GM12801 (cell line): ENCODE data around the gene KIF17.

Source experiments
- TF ChIP-seq, protein P1 (sequence below): IDR thresholded peaks from one replicate; pipeline ENCODE4 v1.5.1; 2011; ENCODE audit warnings: control low read depth; ENCODE audit not compliant: insufficient read length; ENCODE audit errors: extremely low read depth

The KIF17 gene

DNA sequence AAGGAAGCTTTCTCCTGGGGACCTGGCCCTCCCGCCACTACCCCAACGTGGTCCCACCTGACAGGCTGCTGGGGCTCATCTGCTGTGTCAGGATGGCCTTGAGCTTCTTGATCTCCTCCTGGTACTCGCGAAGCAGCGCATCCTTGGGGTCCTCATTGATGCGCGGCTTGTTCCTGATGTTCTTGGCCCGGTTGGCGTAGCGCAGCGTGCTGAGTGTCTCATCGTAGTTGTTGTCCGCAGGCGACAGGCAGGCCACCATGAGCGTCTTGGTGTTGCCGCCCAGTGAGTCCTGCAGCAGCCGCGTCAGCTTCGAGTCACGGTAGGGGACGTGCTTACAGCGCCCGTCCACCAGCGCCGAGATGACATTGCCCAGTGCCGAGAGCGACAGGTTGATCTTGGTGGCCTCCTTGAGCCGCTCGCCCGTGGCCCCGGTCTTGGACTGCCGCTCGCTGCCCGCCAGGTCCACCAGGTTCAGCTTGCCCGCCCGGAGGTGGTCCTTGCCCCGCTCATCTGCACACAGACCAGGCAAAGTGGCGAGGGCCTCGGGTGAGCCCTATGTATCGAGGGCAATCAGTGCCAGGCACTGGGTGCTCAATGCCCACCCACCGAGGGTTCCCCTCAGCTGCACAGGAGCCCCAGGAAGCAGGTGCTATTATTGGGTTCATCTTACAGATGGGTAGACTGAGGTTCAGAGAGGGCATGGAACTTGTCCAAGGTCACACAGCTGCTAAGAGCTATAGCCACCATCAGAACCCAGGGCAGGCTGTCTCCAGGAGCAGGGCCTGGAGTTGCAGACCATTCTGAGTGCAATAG lies 13.2 kb downstream of the KIF17 start:
- TF ChIP-seq, protein P1, sequence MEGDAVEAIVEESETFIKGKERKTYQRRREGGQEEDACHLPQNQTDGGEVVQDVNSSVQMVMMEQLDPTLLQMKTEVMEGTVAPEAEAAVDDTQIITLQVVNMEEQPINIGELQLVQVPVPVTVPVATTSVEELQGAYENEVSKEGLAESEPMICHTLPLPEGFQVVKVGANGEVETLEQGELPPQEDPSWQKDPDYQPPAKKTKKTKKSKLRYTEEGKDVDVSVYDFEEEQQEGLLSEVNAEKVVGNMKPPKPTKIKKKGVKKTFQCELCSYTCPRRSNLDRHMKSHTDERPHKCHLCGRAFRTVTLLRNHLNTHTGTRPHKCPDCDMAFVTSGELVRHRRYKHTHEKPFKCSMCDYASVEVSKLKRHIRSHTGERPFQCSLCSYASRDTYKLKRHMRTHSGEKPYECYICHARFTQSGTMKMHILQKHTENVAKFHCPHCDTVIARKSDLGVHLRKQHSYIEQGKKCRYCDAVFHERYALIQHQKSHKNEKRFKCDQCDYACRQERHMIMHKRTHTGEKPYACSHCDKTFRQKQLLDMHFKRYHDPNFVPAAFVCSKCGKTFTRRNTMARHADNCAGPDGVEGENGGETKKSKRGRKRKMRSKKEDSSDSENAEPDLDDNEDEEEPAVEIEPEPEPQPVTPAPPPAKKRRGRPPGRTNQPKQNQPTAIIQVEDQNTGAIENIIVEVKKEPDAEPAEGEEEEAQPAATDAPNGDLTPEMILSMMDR, result no peak

DNA sequence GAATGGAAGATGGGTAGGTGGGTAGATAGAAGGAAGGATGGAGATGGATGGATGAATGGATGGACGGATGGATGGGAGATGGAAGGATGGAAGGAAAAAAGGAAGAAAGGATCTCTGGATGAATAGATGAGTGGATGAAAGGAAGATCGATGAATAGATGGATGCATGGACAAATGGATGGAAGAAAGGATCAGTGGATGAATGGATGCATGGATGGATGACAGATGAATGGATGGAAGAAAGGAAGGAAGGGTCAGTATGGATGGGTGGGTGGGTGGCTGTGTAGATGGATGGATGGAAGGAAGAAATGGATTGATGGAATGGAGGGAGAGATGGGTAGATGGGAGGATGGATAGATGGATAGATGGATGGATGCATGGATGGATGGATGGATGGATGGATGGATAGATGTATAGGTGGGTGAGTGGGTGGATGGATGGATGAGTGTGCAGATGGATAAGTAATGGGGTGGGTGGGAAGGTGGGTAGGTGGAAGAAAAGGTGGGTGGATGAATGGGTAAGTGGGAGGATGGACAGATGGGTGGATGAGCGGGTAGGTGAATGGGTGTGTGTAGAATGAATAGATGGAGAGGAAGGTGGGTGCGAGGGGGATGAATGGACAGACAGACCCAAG lies 14.6 kb downstream of the KIF17 start:
- TF ChIP-seq, protein P1, result no peak

DNA sequence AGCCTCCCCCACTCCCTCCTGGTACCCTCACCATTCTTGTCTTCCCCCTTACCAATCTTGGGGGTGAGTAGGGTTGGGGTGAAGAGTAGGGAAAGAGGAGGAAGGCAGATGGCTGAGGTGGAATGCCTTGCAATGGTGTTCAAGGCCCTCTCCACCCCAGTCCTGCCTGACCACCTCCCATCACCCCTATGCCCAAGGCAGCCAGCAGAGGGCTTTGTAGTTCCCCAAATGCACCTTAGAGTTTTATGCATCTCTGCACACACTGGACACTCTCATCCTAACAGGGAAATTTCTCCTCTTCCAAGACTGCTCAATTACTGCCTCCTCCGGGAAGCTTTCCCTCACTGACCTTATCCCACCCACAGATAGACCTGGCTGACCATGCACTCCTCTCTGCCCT lies 15.4 kb downstream of the KIF17 start:
- TF ChIP-seq, protein P1, result no peak

DNA sequence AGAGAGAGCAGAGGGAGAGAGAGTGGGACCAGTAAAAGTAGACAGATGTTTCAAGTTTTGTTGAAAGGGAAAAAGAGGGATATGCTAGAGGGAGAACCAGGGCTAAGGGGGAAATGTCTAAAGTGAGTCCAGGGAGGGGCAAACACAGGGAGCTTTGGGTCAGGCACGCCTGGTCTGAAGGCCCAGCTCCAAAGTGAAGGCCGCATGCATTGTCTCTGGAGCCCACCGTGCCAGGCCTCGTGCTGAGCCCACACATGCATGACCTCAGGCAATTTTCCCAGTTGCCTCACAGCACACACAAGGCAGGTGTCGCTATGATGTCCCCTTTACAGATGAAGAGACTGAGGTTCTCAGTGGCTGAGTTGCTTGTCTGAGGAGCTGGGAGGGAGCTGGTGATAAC lies 16.0 kb downstream of the KIF17 start:
- TF ChIP-seq, protein P1, result no peak

DNA sequence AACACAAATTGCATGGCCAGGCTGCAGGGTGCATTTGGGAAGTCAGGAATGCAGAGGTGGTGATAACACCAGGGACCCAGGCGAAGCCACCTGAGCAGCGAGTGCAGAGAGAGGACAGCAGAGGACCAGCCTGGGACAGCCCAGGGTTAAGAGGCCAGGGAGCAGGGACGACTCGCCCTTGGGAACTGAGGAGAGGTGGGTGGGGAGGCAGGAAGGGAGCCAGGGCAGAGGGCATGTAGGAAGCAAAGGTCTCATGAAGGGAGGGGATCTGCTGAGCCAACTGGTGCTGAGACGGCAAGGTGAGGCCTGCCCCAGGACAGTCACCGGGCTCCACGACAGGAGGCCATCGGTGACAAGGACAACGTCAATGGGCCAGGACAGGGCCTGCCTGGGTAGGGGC lies 16.4 kb downstream of the KIF17 start:
- TF ChIP-seq, protein P1, result no peak

DNA sequence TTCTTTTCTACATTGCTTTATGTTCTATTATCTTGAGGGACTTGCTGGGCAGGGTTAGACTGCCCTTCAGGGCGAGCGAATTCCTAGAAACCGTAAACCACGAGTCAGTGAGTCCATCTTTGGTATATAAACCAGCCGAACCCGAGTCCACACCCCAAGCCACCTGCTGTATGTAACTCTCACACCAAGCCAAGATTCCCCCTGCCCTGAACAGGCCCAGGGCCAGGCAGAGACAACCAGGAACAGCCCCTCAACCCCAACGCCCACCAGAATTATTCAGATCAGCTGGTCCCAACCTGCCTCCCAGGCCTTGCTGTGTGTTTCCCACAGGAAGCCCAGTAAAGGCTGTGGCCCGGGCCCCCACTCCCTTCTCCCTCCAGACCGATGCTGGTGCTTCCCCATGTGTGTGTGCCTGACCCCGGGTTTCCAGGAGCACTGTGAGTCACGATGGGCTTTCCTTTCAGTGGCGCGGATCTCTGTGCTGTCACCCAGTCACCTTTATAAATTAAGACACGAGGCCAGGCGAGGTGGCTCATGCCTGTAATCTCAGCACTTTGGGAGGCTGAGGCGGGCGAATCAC lies 17.1 kb downstream of the KIF17 start:
- TF ChIP-seq, protein P1, result no peak

DNA sequence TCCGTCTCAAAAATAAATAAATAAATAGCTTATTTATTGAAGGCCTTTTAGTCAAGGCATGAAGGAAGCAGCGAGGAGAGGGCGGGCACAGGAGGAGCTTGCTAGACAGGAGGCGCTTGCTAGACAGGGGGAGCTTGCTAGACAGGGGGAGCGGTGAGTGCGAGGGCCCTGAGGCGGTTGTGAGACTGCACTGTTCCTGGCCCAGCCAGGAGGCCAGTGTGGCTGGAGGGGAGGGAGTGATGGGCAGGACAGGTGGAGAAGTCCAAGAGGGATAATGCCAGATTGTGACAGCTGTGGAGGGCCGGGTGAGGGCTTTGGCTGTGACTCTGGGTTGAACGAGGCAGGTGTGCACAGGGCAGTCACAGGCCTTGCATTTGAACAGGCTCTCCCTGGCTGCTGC lies 18.2 kb downstream of the KIF17 start:
- TF ChIP-seq, protein P1, result no peak
